ENCODE measurements around the gene SEMA5B. TPM values are rescaled to one million over a fixed set of nuclear protein-coding genes. Genes with fewer than 3 reads are reported as not detected.

The SEMA5B gene
- polyA plus RNA-seq, 1 of the 3 experiments (the other 2 are of a cell fraction), result 0.43 TPM

GRCh38 chr3:122890720-122891220, 136.8 kb downstream of the SEMA5B start (continued):
- TF ChIP-seq NFIC (IDR thresholded peaks at IDR 0.05; ENCODE audit: borderline replicate concordance), result no peak

- no peak for DNase-seq
- CTCF ChIA-PET, result interaction anchor here (1.4 to 1.9 kb wide), 4 partner anchors 9 to 53 kb away, joined by 3 to 5 read pairs (median 3); no protein-coding TSS in a partner anchor
- H3K4me2 ChIP-seq, result no peak overlapping the region
These were observed 137.4 kb downstream of the SEMA5B start for GRCh38 chr3:122890077-122890719.

More at GRCh38 chr3:122890077-122890719, 137.4 kb downstream of the SEMA5B start:
- H3K36me3 ChIP-seq (replicated peaks in 1 of 2; ENCODE audit: control insufficient read depth in 1 of 2, insufficient read depth in 2 of 2, low read length in 1 of 2), result no peaks in the 10 kb centered on the region
- H3K27ac ChIP-seq (ENCODE audit: low read depth in 2 of 2, low read length in 1 of 2), result no peak overlapping the region
- no peak for TF ChIP-seq EP300 (IDR thresholded peaks at IDR 0.05; ENCODE audit: borderline replicate concordance in 1 of 2, low read depth in 1 of 2, low read length in 1 of 2)
- TF ChIP-seq RFX5 (IDR thresholded peaks at IDR 0.05; ENCODE audit: low read length), result no peak
- no peak for TF ChIP-seq NFIC (IDR thresholded peaks at IDR 0.05; ENCODE audit: borderline replicate concordance)
- TF ChIP-seq IRF3 (IDR thresholded peaks at IDR 0.05; ENCODE audit: low read depth, low read length), result no peak
- no peak for TF ChIP-seq CHD2 (IDR thresholded peaks at IDR 0.05; ENCODE audit: low read length, partially characterized antibody)
- no peak for TF ChIP-seq CTCF (IDR thresholded peaks at IDR 0.05)
- TF ChIP-seq TCF12 (IDR thresholded peaks at IDR 0.05), result no peak
- TF ChIP-seq GABPA (IDR thresholded peaks at IDR 0.05; ENCODE audit: low read depth), result no peak
- no peak for TF ChIP-seq NRF1 (IDR thresholded peaks at IDR 0.05; ENCODE audit: low read depth, low read length)
- POLR2A ChIA-PET, result no interaction called here
- no peak overlapping the region for H3K4me3 ChIP-seq (ENCODE audit: low read depth in 2 of 2, low read length in 1 of 2)
- H3K27me3 ChIP-seq (ENCODE audit: insufficient read depth), result no peaks in the 10 kb centered on the region
- H3K9ac ChIP-seq, result no peak overlapping the region
- H3K4me1 ChIP-seq (ENCODE audit: control insufficient read depth in 1 of 2, insufficient read depth in 2 of 2, low read depth in 1 of 2, low read length in 1 of 2), result peaks cover 0 to 20% of the 10 kb centered on the region in 2 experiments; a peak in 1 of 4 replicates
- H4K20me1 ChIP-seq (ENCODE audit: insufficient read depth), result no peaks in the 10 kb centered on the region
- 75% methylated on average over 6 of the region's 6 CpGs for WGBS (ENCODE audit: low lambda C conversion rate)
- no peaks in the 10 kb centered on the region for H3F3A ChIP-seq (replicated peaks; ENCODE audit: insufficient read depth)
- H3K79me2 ChIP-seq (ENCODE audit: insufficient read depth), result no peaks in the 10 kb centered on the region
- H3K9me3 ChIP-seq, result no peaks in the 10 kb centered on the region
- no peak overlapping the region for H2AFZ ChIP-seq (ENCODE audit: low read depth)
- H3K9me2 ChIP-seq, result no peaks in the 10 kb centered on the region
